Measurements from ENCODE around the gene METTL15. TPM values are rescaled to one million over a fixed set of nuclear protein-coding genes. Genes with fewer than 3 reads are reported as not detected.
"Not testable (repeated sequence)": the region's sequence is repeated elsewhere in the genome, so short reads cannot be mapped to it uniquely, and the experiment has no call there.

The METTL15 gene
- total RNA-seq, 2 donors from 2014 or later = 9.4 to 9.5 TPM

DNA sequence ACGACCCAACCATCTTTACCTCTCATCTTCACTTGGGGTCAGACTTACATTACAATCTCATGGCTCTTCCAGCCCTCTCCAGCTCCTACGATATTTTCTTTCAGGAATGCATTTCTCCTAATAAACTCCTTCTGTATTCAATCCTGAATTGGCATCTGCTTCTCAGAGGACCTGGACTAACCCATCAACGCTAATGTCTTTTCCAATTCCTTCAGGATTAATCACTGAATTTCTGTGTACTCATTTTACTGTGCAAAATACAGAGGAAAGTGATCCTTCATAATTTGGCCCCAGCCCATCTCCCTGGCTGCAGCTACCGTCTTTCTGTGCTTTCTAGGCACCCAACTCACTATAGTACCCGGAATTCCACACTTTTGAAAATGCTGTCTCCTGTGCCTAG, 239.2 kb downstream of the METTL15 start:
- H3K4me3 Mint-ChIP-seq = no peak overlapping the region
- ATAC-seq = no peak
- no peak overlapping the region for H3K27ac Mint-ChIP-seq
- H3K9me3 ChIP-seq (ENCODE audit: control insufficient read depth, low read length, poor library complexity, severe bottlenecking) = no peaks in the 10 kb centered on the region
- H3K4me1 Mint-ChIP-seq = no peaks in the 10 kb centered on the region
- DNase-seq = no peak
- no peaks in the 10 kb centered on the region for H3K27me3 Mint-ChIP-seq
- no peaks in the 10 kb centered on the region for H3K36me3 Mint-ChIP-seq (ENCODE audit: low read depth)

GRCh38 chr11:28350216-28350615, 242.0 kb downstream of the METTL15 start:
- Mint-ChIP-seq H3K27me3 (no peaks in the 10 kb centered on the region), H3K4me3 (no peak overlapping the region), H3K4me1 (no peaks in the 10 kb centered on the region), H3K27ac (no peak overlapping the region), H3K36me3 (ENCODE audit: low read depth) (peaks cover 4% of the 10 kb centered on the region)
- ATAC-seq (no peak), DNase-seq (no peak)
- no peaks in the 10 kb centered on the region for H3K9me3 ChIP-seq (ENCODE audit: control insufficient read depth, low read length, poor library complexity, severe bottlenecking)

DNA sequence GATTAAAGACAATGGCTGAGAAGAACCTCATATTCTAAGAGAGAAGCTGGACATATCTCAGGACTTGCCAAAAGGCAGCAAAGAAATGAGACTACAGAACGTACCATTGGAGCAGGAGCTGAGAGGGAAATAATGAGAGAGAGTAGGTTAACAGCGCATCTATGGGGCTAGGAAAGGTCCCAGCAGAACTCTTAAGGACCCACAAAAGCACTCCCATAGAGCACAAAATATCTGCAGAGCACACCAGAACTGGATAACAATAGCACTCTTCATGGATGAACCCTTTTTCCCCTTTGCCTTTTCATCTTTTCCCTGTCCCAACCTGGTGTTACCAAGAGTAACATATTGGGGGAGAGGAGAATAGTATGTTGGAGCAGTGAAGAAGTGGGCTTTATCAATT, 245.8 kb downstream of the METTL15 start:
- Mint-ChIP-seq H3K4me1 (no peaks in the 10 kb centered on the region), H3K36me3 (ENCODE audit: low read depth) (peaks cover 4% of the 10 kb centered on the region), H3K27me3 (no peaks in the 10 kb centered on the region), H3K4me3 (no peak overlapping the region), H3K27ac (no peak overlapping the region)
- DNase-seq = no peak
- no peaks in the 10 kb centered on the region for H3K9me3 ChIP-seq (ENCODE audit: control insufficient read depth, low read length, poor library complexity, severe bottlenecking)
- ATAC-seq = no peak

DNA sequence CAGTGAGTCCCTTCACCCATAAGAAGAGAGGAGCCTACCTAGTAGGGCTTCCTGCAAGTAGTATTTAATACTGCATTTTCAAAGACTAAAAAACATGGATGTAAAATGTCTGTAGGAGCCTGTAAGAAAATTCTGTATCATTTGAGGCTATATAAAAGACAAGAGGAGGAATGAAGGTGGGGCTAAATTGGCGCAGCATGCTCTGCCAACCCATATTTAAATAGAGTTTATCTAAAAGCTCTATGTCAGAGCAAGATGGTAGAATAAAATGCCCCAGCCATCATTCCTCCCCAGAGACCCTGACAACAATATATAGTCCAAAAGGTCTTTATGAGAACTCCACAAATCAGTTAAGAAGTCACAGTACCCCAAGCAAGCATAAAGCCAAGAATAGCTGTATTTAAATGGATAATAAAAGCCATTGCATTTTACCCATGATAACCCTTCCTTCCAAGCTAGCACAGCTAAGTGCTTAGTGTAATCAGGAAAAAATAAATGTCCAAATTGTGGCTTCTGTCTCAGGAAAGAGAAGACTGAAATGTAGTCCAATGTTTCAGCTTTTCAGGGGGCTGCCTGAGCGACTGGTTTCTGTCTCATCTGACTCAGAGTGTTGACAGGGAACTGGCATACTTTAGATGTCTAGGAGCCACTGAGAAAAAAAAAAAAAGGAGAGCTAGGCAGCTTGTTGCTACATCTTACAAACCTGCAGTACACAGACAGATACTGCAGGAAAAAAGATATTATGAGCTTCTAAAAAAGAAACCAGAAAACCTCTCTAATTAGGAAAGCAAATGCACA, 258.6 kb downstream of the METTL15 start:
- Mint-ChIP-seq H3K4me1 (no peaks in the 10 kb centered on the region), H3K4me3 (no peak overlapping the region), H3K36me3 (ENCODE audit: low read depth) (peaks cover 2% of the 10 kb centered on the region), H3K27me3 (no peaks in the 10 kb centered on the region), H3K27ac (no peak overlapping the region)
- DNase-seq = no peak
- ATAC-seq = no peak
- H3K9me3 ChIP-seq (ENCODE audit: control insufficient read depth, low read length, poor library complexity, severe bottlenecking) = no peaks in the 10 kb centered on the region

GRCh38 chr11:28378095-28378494, 269.9 kb downstream of the METTL15 start:
- not testable (repeated sequence) for H3K27ac Mint-ChIP-seq; H3K4me3 Mint-ChIP-seq; H3K4me1 Mint-ChIP-seq; H3K36me3 Mint-ChIP-seq (ENCODE audit: low read depth); ATAC-seq; DNase-seq; H3K9me3 ChIP-seq (ENCODE audit: control insufficient read depth, low read length, poor library complexity, severe bottlenecking); H3K27me3 Mint-ChIP-seq

Other genes starting within 250 kb of the METTL15 start
- 1 to 10 TPM; 5.3 to 8.9 TPM for gene KIF18A, start 232 bp upstream of the METTL15 start, total RNA-seq